ENCODE results near the gene CYP24A1.

CYP24A1 gene

DNA sequence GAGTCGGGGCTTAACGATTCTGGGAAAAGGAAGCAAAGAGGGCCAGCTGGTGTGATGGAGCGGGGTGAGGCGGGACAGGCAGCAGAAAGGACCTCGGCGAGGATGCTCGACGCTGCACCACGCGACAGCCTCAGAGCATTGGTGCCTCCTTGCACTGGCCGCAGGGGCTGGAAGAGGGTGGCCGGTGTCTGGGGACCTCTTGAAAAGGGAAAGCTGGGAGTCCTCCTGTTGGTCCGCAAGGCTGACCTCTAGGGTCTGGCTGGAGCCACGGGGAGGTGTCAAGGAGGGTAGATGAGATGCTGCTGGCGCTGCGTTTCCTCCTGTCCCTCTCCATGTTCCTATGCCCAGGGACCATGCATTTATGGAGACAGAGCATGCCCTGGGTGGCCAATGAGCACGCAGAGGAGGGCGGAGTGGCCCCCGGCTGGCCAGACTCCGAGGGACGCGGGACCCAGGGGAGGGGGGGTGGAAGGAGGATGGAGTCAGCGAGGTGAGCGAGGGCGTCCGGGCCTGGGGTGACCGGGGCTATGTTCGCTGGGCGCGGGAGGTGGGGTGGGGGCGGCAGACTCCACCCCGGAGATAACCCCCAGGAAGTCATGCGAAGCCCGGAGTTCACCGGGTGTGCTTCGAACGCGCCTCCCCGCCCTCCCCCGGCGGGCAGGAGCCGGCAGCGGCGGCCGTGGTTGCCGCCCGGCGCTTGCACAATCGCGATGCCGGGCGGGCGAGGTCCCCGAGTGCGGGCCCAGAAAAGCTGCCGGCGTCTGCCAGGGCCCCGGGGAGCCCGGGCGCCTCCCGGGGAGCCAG is at the start of gene CYP24A1:
TSS of gene CYP24A1 (minus strand) at position 334 of the 804 bp plus-strand sequence. CDS start 407 bp downstream, outside the sequence.
- DNase-seq = no peak

DNA sequence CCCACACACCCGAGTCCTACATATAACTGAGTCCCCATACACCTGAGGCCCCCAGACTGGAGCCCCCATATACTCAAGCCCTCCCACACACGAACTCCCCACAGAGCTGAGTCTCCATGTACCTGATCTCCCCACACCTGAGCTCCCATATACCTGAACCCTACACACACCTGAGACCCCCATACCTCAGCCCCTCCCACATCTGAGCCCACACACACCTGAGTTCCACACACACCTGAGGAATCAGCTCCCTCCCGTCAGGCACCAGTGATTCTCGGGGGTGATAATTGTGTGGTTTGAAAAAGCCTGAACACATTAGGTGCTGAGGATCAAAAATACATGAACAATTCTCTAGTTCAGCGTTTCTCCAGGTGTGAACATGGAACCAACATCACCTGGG is 49.5 kb upstream of the CYP24A1 start:
- no peak for DNase-seq

DNA sequence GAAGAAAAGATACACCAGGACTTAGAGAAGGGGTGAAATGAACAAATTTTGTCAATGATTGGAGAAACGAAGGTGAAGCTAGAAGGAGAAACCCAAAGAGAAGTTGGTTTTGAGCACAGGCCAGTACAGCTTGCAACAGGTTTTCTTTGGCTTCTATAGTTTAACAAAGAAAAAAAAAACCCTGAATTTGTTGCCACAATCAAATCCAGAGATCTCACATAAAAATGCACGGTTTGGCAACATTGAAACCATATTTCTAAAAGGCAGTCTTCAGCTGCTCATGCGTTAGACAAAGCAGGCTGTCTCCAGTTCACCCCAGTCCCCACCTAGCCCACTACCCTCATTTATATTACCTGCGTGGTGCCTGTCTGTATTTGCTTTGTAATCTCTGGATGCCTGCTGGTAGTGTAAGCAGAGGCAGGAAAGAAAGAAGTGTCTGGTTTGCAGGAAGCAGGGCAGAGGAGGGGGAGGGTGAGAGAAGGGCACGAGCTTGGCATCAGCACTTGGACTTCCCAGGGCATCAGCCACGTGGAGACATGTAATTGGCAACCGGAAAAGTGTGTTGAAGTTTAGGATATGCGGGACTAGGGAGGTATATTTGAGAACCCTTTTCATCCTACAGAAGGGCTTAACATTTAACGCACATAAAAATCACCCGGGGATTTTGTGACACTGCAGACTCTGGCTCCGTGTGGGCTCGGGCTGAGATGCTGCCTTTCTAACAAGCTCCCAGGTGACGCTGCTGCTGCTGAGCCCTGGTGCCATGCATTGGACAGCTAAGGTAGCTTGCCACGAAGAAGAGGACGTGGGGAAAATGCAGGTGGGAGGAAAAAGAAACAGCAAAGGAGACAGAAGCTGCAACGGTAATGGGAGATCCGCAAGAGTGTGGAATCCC is 48.5 kb upstream of the CYP24A1 start:
- peak; percentile 59 for DNase-seq

DNA sequence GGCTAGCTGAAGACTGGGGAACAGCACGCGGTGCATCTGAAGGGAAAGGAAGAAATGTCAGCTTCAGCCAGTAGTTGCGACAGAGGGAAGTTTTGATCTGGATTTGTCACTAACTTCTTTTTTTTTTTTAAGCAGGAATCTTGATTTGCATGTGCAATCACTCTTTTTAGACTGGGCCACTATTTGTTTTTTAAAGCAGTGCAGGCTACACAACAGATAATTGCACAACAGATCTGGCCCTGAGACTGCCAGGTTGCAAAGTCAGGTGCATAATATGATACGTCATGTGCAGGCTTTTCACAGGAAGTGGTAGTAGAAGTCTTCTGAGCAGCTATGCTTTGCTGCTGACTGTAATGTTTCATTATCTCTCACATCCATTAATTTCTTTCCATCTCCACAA is 47.6 kb upstream of the CYP24A1 start:
- DNase-seq = no peak

DNA sequence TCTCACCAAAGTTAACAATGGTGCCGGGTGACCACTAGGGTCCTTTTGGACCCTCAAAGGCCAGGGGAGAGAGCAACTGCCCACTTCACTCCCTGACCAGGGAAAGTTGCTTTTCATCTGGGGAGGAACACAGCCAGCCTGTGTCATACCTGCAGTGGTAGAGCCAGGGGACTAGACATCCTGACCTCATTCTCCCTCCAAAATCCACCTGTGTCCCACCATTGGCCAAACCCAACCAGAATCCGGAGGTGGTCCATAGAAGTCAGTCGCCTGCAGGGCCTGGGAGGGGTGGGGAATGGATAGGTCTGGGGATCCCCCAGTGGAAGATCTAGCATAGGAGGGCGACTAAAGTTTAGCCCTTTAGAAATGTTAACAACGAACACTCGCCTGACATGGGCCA is 46.9 kb upstream of the CYP24A1 start:
- no peak for DNase-seq

DNA sequence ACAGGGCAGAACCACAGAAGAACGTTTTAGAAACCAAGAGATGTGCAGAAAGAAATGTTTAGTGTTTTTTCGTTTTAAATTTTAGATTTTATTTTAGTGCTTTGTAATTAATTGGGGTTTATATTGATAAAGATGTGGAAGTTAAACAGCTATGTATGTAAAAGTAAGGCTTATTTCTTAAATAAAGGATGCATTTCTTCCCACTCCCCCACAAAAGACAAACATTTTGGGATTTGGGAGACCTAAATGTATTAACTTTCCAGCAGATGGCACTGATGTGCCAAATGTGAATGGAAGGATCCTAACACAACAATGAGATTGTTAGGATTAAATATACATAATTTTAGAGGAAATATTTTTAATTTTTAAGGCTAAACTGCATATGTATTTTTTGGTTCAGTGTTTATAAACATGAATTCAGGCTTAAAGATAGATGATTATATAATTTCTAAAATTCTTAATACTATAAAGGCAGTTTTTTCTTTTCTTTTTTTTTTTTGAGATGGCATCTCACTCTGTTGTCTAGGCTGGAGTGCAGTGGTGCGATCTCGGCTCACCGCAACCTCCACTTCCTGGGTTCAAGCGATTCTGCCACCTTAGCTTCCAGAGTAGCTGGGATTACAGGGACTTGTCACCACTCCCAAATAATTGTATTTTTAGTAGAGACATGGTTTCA is 46.1 kb upstream of the CYP24A1 start:
- peak; percentile 30 for DNase-seq

DNA sequence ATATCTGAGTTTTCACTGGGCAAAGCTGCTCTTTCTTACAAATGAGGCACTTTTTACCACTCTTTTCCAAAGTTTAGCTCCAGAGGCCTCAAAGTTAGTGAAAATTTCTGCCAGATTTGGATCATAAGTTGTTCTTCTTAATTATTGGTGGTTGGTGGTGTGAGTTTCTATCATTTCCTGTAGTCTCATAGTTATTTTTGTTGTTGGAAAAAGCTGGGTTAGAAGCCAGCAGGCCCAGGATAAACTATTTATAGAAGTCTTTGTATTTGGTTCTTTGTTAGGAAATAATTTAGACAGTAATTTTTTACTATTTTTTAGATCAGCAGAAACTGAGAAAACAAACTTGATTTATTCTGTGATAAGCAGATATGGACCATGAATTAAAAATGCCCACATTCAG is 44.7 kb upstream of the CYP24A1 start:
- DNase-seq = no peak

DNA sequence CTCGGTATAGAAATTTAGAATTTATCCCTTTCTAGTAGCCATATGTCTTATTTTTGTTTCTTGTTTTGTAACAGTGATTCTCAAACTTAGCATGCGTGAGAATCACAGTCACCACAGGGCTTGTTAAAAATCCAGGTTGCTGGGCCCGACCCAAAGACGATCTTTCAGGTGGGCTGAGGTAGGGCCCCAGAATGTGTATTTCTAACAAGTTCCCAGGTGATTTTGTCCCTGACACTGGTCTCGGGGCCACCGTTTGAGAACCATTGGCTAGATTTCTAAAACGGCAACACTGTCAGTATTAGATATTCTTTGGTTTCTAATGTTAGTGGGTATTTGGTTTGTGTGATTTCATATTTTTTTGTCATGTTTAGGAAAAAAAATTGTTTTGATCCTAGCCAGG is 44.0 kb upstream of the CYP24A1 start:
- no peak for DNase-seq

DNA sequence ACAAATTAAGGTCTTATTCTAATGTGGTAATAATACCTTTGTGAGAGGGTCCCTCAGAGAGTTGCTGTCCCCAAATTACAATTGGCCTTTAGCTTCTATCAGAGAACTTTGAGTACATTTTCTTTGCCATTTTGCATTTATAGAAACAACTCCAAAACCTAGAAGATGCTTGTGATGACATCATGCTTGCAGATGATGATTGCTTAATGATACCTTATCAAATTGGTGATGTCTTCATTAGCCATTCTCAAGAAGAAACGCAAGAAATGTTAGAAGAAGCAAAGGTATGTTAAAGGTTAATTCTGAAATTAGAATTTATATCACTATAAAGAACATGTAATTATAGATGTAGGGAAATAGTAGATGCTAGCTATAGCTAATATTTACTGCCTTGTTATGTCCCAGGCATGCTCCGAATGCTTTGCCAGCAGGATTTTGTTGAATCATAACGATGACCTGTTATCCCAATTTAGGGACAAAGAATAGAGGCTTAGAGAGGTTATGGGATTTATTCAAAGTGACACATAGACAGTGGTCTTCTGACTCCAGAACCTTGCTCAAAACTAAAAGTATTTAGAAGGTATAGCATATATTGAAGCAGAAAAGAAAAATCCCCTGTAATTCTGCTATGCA is 41.5 kb upstream of the CYP24A1 start:
- no peak for DNase-seq

DNA sequence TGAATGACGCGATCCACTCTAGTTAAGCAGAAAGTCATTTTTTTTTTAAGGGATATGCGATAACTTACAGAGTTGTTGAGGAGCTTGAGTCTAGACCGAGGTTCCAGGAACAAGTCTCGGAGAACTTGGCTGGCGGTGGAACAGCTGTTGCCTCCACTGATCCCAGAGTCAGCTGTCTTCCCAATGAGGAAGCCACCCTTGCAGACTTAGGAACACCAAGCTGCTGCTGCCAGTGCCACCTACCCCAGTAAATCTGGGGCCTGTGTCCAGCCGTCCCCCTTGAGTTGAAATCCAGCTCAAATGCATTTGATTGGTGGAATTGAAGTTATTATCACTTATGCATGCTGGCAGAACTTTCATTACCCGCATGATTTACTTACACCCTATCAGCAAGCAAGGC is 40.8 kb upstream of the CYP24A1 start:
- no peak for DNase-seq

DNA sequence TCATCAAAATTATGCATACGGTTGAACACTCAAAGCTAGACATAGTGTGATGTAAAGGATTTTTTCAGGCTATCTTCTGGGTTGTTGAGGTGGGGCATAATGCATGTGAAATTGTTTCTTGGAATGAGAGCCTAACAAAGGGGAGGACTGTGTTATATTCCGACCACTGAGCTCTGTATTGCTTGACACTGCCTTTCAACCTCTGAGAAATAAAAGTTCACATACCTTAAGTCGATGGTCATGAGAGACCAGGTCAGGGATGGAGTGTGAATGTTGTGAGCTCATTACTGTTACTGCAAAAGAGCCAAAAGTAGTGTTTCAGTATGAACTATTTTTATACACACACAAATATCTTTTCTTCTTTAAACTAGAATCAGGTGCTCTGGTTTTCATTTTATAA is 39.1 kb upstream of the CYP24A1 start:
- no peak for DNase-seq

DNA sequence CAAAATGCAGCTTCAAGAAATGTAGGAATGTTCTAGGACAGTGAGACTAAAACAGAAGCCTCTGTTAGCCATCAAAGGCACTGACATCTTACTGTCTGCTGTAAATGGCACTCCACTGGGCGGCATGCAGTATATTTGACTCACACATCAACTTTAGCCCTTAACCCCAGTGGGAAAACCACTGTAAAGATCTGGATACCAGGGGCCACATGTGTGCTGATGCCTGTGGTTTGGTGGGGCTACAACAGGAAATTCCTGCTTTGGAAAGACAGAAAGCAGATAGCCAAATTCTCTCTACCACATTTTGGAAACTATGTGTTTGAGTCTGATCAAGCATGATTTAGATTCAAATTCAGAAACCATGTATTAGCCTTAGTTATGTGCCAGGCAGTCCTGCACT is 38.4 kb upstream of the CYP24A1 start:
- no peak for DNase-seq

DNA sequence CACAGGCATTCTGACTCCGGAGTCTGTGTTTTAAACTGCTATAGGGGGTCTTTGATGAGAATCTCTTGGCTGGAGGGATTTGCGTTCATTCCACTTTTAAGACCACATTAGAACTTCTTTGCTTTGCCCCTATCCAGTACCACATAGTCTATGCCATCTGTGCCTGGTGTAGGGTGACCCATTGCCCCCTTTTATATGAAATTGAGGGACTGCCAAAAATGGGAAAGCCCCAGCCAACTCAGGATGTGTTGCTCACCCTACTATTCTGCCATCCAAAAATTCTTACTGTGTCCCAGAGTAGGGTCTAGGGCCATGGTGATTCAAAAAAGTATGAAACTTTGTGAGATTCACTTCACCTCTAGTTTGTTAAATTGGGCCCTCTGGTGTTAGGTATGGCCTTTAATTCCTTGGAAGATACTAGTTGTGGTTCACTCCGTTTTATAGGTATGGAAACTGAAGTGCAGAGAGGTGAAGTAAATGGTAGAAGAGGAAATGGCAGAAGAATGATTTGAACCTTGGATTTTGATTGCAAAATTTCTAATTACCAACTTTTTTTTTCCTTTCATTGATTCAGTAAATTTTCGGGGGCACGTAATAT is 35.5 kb upstream of the CYP24A1 start:
- no peak for DNase-seq

DNA sequence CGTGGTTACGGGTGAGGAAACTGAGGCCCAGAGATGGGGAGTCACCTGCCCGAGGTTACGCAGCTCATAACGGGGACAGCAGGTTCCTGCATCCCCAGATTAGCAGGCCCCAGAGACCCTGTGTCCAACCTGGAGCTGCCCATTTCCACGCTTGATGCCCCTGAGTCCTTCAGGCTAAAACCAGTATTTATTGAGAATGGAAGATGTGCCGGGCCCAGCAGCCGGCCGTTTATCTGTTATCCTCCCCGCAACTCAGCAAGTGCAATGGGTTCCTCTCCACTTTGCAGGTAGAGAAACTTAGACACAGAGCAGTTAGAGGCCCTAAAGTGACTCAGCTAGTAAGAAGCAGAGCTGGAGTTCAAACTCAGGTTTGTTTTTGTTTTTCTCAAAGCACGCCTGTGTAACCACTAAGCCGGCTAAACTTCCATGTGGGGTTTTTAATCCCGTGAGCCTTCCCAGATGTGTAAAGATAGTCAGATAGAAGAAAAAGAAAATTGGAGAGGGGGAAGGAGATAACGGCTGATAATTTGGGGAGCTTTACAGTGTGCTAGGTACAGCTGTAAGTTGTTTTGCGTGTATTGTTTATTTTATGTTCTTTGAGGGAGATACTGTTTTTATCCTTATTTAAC is 34.9 kb upstream of the CYP24A1 start:
- DNase-seq = no peak

DNA sequence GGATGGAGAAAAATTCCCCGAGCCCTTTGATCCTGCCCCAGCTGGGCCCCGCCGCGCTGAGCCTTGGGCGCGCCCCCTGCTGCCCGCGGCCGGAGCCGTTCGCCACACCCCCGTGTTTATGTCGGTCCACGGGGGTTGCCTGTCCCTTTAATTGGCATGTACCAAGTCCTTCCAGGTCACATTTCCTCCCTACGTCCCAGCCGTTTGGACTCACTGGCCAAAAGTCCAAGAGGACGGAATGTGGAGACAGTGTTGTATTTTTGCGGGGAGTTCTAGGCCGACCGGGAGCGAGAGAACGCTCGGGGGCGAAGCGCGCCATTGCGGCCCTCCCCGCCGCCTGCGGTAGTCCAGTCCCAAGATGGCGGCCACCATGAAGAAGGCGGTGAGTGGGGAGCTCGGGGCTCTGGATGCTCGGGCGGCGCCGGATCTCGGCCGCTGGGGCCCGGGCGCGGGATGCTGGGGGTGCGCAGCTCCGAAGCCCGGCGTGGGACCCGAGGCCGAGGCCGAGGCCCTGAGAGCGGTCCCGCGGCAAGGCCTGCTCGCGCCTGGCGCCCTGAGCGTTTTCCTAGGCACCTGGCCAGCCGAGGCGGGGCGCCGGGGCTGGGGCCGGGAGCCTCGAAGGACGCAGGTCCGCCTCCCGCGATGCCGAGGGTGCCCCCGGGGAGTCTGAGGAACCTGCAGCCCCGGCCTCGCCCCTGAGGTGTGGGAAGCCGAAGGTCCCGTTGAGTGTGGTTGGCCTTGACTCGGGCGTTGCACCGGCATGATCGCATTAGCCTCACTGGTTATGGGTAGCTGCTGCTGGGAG is 34.2 kb upstream of the CYP24A1 start, which contains the start of gene PFDN4:
TSS of gene PFDN4 (plus strand) at position 345 of the 805 bp plus-strand sequence. CDS start at position 359, 14 bp downstream.
- DNase-seq = peak; percentile 61

DNA sequence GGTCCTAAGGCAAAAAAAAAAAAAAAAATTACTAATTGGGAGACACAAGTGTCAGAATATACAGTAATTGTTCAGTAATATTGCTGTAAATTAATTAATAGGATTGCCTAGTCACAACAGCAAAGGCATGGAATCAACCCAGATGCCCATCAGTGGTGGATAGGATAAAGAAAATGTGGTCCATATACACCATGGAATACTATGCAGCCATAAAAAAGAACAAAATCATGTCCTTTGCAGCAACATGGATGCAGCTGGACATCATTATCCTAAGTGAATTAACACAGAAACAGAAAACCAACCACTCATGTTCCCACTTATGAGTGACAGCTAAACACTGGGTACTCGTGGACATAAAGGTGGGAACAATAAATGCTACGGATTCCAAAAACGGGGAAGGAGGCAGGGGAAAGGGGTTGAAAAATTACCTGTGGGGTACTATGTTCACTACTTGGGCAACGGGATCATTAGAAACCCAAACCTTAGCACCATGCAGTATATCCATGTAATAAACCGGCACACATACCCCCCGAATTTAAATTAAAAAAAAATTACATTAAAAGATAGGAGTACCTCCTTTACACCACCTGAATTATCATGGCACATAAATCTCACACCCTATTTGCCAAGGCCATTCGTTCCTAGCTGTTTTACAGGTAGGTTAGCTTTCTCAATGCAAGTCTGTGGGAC is 33.4 kb upstream of the CYP24A1 start:
- no peak for DNase-seq

DNA sequence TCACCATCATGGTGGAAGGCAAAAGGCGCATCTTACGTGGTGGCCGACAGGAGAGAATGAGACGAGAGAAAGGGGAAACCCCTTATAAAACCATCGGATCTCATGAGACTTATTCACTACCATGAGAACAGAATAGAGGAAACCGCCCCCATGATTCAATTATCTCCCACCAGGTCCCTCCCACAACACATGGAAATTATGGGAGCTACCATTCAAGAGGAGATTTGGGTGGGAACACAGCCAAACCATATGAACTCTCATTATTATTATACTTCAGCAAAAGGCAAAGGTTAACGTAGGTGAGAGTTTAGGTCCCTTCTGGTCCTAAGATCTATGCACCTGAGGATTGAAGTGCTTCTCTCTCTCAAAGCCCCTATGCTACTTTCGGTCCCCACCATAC is 31.7 kb upstream of the CYP24A1 start:
- DNase-seq = no peak

DNA sequence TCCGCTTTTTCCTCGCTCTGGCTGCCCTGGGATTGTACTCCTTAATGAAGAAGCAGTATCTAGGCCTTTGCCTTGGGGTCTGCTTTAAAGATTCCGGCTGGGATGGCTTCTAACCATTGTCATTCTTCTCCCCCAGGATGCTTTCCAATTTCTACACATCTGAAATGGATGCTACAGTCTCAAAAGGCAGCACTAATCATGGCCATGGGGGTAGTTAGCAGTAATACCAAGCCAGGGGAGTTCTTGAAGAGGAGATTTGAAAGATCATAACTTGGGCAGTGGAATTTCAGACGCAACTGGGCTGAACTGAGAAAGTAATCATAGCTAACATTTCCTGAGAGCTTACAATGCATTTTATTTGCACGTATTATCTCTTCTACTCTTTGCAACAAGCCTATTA is 30.7 kb upstream of the CYP24A1 start:
- no peak for DNase-seq

DNA sequence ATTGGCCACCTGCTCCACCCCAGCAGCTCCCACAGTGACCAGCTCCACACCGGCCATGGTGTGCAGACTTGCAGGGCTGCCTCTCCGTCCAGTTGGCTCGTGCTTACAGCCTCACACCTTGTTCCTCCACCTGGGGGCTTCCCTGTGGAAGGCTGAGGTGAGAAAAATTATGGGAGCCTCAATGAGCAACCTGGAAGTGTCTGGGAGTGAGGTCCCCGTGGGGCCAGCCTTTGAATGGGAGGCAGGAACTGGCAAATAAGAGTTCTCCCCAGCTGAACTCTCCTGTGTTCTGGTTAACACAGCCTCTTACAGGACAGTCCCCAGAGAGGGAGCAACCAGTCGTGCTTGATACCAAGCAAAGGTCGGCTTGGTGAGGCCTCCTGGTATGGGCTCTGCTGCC is 30.3 kb upstream of the CYP24A1 start:
- DNase-seq = no peak

DNA sequence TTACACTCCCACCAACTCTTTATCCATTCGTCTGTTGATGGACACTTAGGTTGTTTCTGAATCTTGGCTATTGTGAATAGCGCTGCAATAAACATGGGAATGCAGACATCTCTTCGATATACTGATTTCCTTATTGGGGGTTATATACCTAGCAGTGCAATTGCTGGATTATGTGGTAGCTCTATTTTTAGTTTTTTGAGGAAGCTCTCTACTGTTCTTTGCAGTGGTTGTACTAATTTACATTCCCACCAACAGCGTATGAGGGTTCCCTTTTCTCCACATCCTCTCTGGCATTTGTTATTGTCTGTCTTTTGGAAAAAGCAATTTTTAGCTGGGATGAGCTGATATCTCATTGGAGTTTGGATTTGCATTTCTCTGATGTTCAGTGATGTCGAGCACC is 29.5 kb upstream of the CYP24A1 start:
- DNase-seq = no peak

All from NCI-H1092 (cell line).